Right cardiac atrium (tissue), 5 donors: ENCODE measurements around the gene STK32B. TPM values are rescaled to one million over a fixed set of nuclear protein-coding genes. Genes with fewer than 3 reads are reported as not detected.

Experiments used
- ATAC-seq, 2 donors: fragments of 200-7000 bp; cut with Tn5 transposase; one replicate each; pipeline versions ENCODE4 v1.8.0 to v1.9.1; 2020; ENCODE audit warnings: moderate library complexity in 2 of 2, mild to moderate bottlenecking in 1 of 2
- DNase-seq, 3 donors: peaks; one replicate each; pipeline ENCODE4 v3.0.0-alpha.2; 2020
- H3K27ac ChIP-seq: one replicate; pipeline ENCODE4 v1.5.1; 2013; ENCODE audit warnings: mild to moderate bottlenecking, low read length, control low read depth, moderate library complexity
- H3K27me3 ChIP-seq: one replicate; pipeline ENCODE4 v1.6.1; 2013; ENCODE audit not compliant: control insufficient read depth, insufficient read depth
- H3K4me1 ChIP-seq: one replicate; pipeline ENCODE4 v1.6.1; 2013; ENCODE audit warnings: low read length; ENCODE audit not compliant: control insufficient read depth, insufficient read depth
- H3K4me3 ChIP-seq: one replicate; pipeline ENCODE4 v1.5.1; 2013; ENCODE audit warnings: low read length, control low read depth
- H3K9me3 ChIP-seq: one replicate; pipeline ENCODE4 v1.6.1; 2013; ENCODE audit warnings: low read length; ENCODE audit not compliant: control insufficient read depth
- WGBS: extraction: QIAGEN DNeasy Blood & Tissue Kit; methylation state at CpG from one replicate; pipeline ENCODE4 v1.1.7; 2013; 5-methylcytosine and 5-hydroxymethylcytosine counted together
- intact Hi-C, 4 donors: fragments of 100-400 bp; cut with DNase I; formaldehyde crosslinking; loops; one replicate each; pipeline versions ENCODE4 v1.11.0 to v1.14.0; 2022 to 2023
- polyA plus RNA-seq: library from polyadenylated mRNA; stranded (reverse); fragments of 200-250 nt; gene quantifications from one replicate; pipeline ENCODE4 v1.2.3, GENCODE V29; 2013
- total RNA-seq, 4 donors: library from RNA; stranded (reverse); fragmentation: NEBNext Ultra II Directional; extraction: Animal tissue kit (Norgen Biotek cat#: 25700); gene quantifications; one replicate each; pipeline ENCODE4 v1.2.1, GENCODE V29; 2021
- donor health status: healthy with polysubstance abuse.
- donor health status: DM: no; HTN: yes; CAD: no.
- donor health status: DM: no; HTN: no; CAD: no.
- donor health status: DM: no; HTN: yes; CAD: no; lungs with severe emphysema.
- donor health status: DM: yes; HTN: yes; CAD: no.

Gene STK32B
- total and polyA plus RNA-seq, 5 donors: 0.02 to 0.56 (median 0.29) TPM

- no peaks in the 10 kb centered on the region for H3K4me1 ChIP-seq
- ATAC-seq (no peak), DNase-seq (no peak)
- no peak overlapping the region for H3K27ac ChIP-seq
- no peaks in the 10 kb centered on the region for H3K9me3 ChIP-seq
- H3K4me3 ChIP-seq: no peak overlapping the region
- intact Hi-C loops: no loop called here
- WGBS: 46% methylated on average over 5 of the region's 5 CpGs
- no peaks in the 10 kb centered on the region for H3K27me3 ChIP-seq
These were observed 18.6 kb downstream of the STK32B start for GRCh38 chr4:5069901-5070300.

- H3K27ac ChIP-seq: no peak overlapping the region
- DNase-seq (no peak), ATAC-seq (no peak)
- H3K4me3 ChIP-seq: no peak overlapping the region
- peaks cover 2% of the 10 kb centered on the region for H3K9me3 ChIP-seq
- H3K4me1 ChIP-seq: no peaks in the 10 kb centered on the region
- no peaks in the 10 kb centered on the region for H3K27me3 ChIP-seq
- intact Hi-C loops: no loop called here
- 72% methylated on average over 1 of the region's 1 CpG for WGBS
These were observed 21.7 kb downstream of the STK32B start for GRCh38 chr4:5072948-5073347.

GRCh38 chr4:5078009-5078408 lies 26.7 kb downstream of the STK32B start:
- 75% methylated on average over 3 of the region's 3 CpGs for WGBS

GRCh38 chr4:5079581-5079980 lies 28.3 kb downstream of the STK32B start:
- ATAC-seq (no peak), DNase-seq (no peak)
- H3K4me3 ChIP-seq: no peak overlapping the region
- no peaks in the 10 kb centered on the region for H3K27me3 ChIP-seq
- intact Hi-C loops: no loop called here
- H3K4me1 ChIP-seq: no peaks in the 10 kb centered on the region
- peaks cover 5% of the 10 kb centered on the region for H3K9me3 ChIP-seq
- H3K27ac ChIP-seq: no peak overlapping the region

More at GRCh38 chr4:5078009-5078408, 26.7 kb downstream of the STK32B start:
- DNase-seq: no peak
- Histone ChIP-seq H3K27me3 (no peaks in the 10 kb centered on the region), H3K27ac (no peak overlapping the region), H3K4me1 (no peaks in the 10 kb centered on the region), H3K9me3 (peaks cover 5% of the 10 kb centered on the region), H3K4me3 (no peak overlapping the region)
- intact Hi-C loops: no loop called here
- no peak for ATAC-seq

- no peaks in the 10 kb centered on the region for H3K4me1 ChIP-seq
- H3K27me3 ChIP-seq: no peaks in the 10 kb centered on the region
- H3K9me3 ChIP-seq: peaks cover 3% of the 10 kb centered on the region
- 76% methylated on average over 2 of the region's 2 CpGs for WGBS
- no peak overlapping the region for H3K27ac ChIP-seq
- intact Hi-C loops: no loop called here
- DNase-seq (no peak), ATAC-seq (no peak)
- no peak overlapping the region for H3K4me3 ChIP-seq
These were observed 30.2 kb downstream of the STK32B start for GRCh38 chr4:5081441-5081999.

- 58% methylated on average over 2 of the region's 2 CpGs for WGBS
- intact Hi-C loops: no loop called here
- no peaks in the 10 kb centered on the region for H3K4me1 ChIP-seq
- no peak for DNase-seq
- peaks cover 3% of the 10 kb centered on the region for H3K9me3 ChIP-seq
- ATAC-seq: no peak
- H3K27ac ChIP-seq: no peak overlapping the region
- no peaks in the 10 kb centered on the region for H3K27me3 ChIP-seq
- H3K4me3 ChIP-seq: no peak overlapping the region
These were observed 31.1 kb downstream of the STK32B start for GRCh38 chr4:5082376-5082775.

- no peak for DNase-seq
- Histone ChIP-seq H3K27me3 (no peaks in the 10 kb centered on the region), H3K9me3 (peaks cover 3% of the 10 kb centered on the region), H3K4me3 (no peak overlapping the region), H3K27ac (no peak overlapping the region), H3K4me1 (no peaks in the 10 kb centered on the region)
- 33% methylated on average over 3 of the region's 3 CpGs for WGBS
- intact Hi-C loops: no loop called here
- ATAC-seq: no peak
These were observed 33.7 kb downstream of the STK32B start for GRCh38 chr4:5084911-5085475.

- H3K4me1 ChIP-seq: no peaks in the 10 kb centered on the region
- H3K9me3 ChIP-seq: peaks cover 3% of the 10 kb centered on the region
- no peaks in the 10 kb centered on the region for H3K27me3 ChIP-seq
- H3K4me3 ChIP-seq: no peak overlapping the region
- no peak overlapping the region for H3K27ac ChIP-seq
- ATAC-seq (no peak), DNase-seq (no peak)
- intact Hi-C loops: no loop called here
- 82% methylated on average over 1 of the region's 1 CpG for WGBS
These were observed 35.3 kb downstream of the STK32B start for GRCh38 chr4:5086535-5086934.

- Histone ChIP-seq H3K27ac (no peak overlapping the region), H3K27me3 (no peaks in the 10 kb centered on the region), H3K9me3 (no peaks in the 10 kb centered on the region), H3K4me1 (no peaks in the 10 kb centered on the region), H3K4me3 (no peak overlapping the region)
- intact Hi-C loops: no loop called here
- no peak for DNase-seq
- ATAC-seq: no peak
- 57% methylated on average over 8 of the region's 8 CpGs for whole genome bisulfite sequencing
These were observed 45.0 kb downstream of the STK32B start for GRCh38 chr4:5096261-5096660.

GRCh38 chr4:5098176-5098575 lies 46.9 kb downstream of the STK32B start:
- H3K27me3 ChIP-seq: no peaks in the 10 kb centered on the region
- intact Hi-C loops: no loop called here
- H3K4me1 ChIP-seq: no peaks in the 10 kb centered on the region
- 55% methylated on average over 1 of the region's 1 CpG for WGBS
- no peak for ATAC-seq
- H3K9me3 ChIP-seq: no peaks in the 10 kb centered on the region
- no peak overlapping the region for H3K27ac ChIP-seq
- no peak for DNase-seq
- H3K4me3 ChIP-seq: no peak overlapping the region

- no peaks in the 10 kb centered on the region for H3K27me3 ChIP-seq
- no peak overlapping the region for H3K4me3 ChIP-seq
- no peak overlapping the region for H3K27ac ChIP-seq
- no peaks in the 10 kb centered on the region for H3K4me1 ChIP-seq
- DNase-seq (no peak), ATAC-seq (no peak)
- no peaks in the 10 kb centered on the region for H3K9me3 ChIP-seq
- intact Hi-C loops: no loop called here
These were observed 49.1 kb downstream of the STK32B start for GRCh38 chr4:5100336-5100735.

GRCh38 chr4:5100986-5101385 lies 49.7 kb downstream of the STK32B start:
- Histone ChIP-seq H3K4me3 (no peak overlapping the region), H3K27me3 (no peaks in the 10 kb centered on the region), H3K9me3 (no peaks in the 10 kb centered on the region), H3K27ac (no peak overlapping the region), H3K4me1 (no peaks in the 10 kb centered on the region)
- WGBS: 76% methylated on average over 4 of the region's 4 CpGs
- DNase-seq: no peak
- no peak for ATAC-seq
- intact Hi-C loops: no loop called here
